Prostate gland (tissue), 2 donors: ENCODE results near the gene BCL2L1. TPM values are rescaled to one million over a fixed set of nuclear protein-coding genes. Genes with fewer than 3 reads are reported as not detected.

ENCODE experiments used
- DNase-seq: peaks from one replicate; pipeline ENCODE4 v3.0.0-alpha.2; 2019; ENCODE audit warnings: low spot score
- H3K27ac ChIP-seq, 2 donors: fragments of 200-600 bp; sonication (generic); 2 replicates each; pipeline ENCODE4 v1.5.1; 2017 to 2019
- H3K27me3 ChIP-seq: fragments of 200-600 bp; sonication (generic); replicated peaks from 2 replicates; pipeline ENCODE4 v1.5.1; 2019; ENCODE audit not compliant: insufficient read depth
- H3K36me3 ChIP-seq, 2 donors: fragments of 200-600 bp; sonication (generic); 1 replicate in 1 of 2; 2 replicates in 1 of 2; pipeline versions ENCODE4 v1.5.1 to v1.8.1; 2017 to 2019
- H3K4me1 ChIP-seq: fragments of 200-600 bp; sonication (generic); replicated peaks from 2 replicates; pipeline ENCODE4 v1.5.1; 2019
- H3K4me3 ChIP-seq, 2 donors: fragments of 200-600 bp; sonication (generic); 2 replicates each; pipeline ENCODE4 v1.5.1; 2017 to 2019
- H3K9me3 ChIP-seq: fragments of 200-600 bp; sonication (generic); 2 replicates; pipeline ENCODE4 v1.5.1; 2017
- POLR2A ChIP-seq: fragments of 450-650 bp; IDR thresholded peaks from one replicate; pipeline ENCODE4 v1.6.1; 2016; ENCODE audit warnings: antibody characterized with exemption, mild to moderate bottlenecking
- POLR2AphosphoS5 ChIP-seq: sonication (generic); formaldehyde crosslinking; IDR thresholded peaks from one replicate; pipeline ENCODE4 v1.6.1; 2017; ENCODE audit warnings: antibody characterized with exemption
- WGBS: methylation state at CpG from one replicate; pipeline ENCODE4 v1.1.5; 2018; 5-methylcytosine and 5-hydroxymethylcytosine counted together
- intact Hi-C: fragments of 100-400 bp; cut with DNase I; formaldehyde crosslinking; loops from one replicate; pipeline ENCODE4 v1.14.2; 2022
- total RNA-seq, 2 donors: library from RNA; depleted of rRNA; stranded (reverse); fragments of >200 nt; gene quantifications; one replicate each; pipeline ENCODE4 v1.1.0, GENCODE V29; 2016
- TF ChIP-seq, protein P1 (sequence below), 4 experiments: fragments of 200-600 bp in 2 of 4; fragments of 450-650 bp in 2 of 4; sonication (generic) in 2 of 4; IDR thresholded peaks; 1 replicate in 3 of 4; 2 replicates in 1 of 4; pipeline ENCODE4 v1.5.1; 2016 to 2019; ENCODE audit warnings: antibody characterized with exemption in 4 of 4, mild to moderate bottlenecking in 2 of 4, moderate library complexity in 2 of 4

BCL2L1 gene
- total RNA-seq, 2 donors from 2014 or later: 127 to 155 TPM

DNA sequence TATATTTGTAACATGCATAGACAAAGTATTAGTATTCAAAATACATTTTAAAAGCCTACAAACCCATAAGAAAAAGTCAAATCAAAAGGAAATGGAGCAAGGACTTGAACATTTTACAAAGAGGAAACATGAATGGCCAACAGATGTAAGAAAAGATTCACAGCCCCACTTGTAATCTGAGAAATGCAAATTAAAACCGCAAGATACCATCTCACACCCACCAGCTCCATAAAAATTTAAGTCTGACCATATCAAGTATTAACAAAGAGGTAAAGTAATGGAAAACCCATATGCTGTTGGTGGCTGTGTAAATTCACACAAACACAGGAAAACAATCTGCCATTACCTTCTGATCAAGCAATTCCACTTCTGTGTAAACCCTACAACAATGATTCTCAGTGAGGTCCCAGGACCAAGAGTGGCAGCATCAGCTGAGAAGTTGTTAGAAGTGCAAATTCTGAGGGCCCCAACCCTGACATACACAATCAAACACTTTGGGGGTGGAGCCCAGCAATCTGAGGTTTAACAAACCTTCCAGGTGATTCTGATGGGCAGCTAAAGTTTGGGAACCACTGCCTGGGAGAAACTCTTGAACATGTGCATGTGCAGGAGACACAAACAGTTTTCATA lies 30.9 kb downstream of the BCL2L1 start:
- H3K9me3 ChIP-seq: no peaks in the 10 kb centered on the region
- H3K4me3 ChIP-seq: no peak overlapping the region
- H3K27me3 ChIP-seq: no peaks in the 10 kb centered on the region
- H3K36me3 ChIP-seq: no peaks in the 10 kb centered on the region
- no peak for DNase-seq
- intact Hi-C loops: no loop called here
- H3K27ac ChIP-seq: peak overlapping the region in 1 of 2 donors; percentile 18
- peaks cover 7% of the 10 kb centered on the region for H3K4me1 ChIP-seq
- 15% methylated on average over 1 of the region's 1 CpG for WGBS
- TF ChIP-seq POLR2A (no peak), POLR2AphosphoS5 (no peak)
- TF ChIP-seq, protein P1, sequence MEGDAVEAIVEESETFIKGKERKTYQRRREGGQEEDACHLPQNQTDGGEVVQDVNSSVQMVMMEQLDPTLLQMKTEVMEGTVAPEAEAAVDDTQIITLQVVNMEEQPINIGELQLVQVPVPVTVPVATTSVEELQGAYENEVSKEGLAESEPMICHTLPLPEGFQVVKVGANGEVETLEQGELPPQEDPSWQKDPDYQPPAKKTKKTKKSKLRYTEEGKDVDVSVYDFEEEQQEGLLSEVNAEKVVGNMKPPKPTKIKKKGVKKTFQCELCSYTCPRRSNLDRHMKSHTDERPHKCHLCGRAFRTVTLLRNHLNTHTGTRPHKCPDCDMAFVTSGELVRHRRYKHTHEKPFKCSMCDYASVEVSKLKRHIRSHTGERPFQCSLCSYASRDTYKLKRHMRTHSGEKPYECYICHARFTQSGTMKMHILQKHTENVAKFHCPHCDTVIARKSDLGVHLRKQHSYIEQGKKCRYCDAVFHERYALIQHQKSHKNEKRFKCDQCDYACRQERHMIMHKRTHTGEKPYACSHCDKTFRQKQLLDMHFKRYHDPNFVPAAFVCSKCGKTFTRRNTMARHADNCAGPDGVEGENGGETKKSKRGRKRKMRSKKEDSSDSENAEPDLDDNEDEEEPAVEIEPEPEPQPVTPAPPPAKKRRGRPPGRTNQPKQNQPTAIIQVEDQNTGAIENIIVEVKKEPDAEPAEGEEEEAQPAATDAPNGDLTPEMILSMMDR (IDR thresholded peaks at IDR 0.05): no peak

DNA sequence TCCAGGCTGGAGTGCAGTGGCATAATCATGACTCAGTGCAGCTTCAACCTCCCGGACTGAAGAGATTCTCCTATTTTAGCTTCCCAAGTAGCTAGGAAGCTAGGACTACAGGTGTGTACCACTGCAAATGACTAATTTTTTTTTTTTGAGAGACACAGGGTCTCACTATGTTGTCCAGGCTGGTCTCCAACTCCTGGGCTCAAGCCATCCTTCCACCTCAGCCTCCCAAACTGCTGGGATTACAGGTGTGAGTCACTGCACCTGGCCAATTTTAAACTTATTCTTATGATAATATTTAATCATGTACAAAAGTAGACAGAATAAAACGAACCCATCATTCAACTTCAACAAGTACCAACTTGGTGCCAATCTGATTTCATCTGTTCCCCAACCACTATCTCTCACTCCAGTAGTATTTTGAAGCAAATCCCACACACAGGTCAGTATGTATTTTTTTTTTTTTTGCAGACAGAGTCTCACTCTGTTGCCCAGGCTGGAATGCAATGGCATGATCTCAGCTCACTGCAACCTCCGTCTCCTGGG lies 32.5 kb downstream of the BCL2L1 start:
- TF ChIP-seq POLR2AphosphoS5: no peak
- TF ChIP-seq, protein P1 (IDR thresholded peaks at IDR 0.05): no peak
- TF ChIP-seq POLR2A: no peak
- Histone ChIP-seq H3K9me3 (no peaks in the 10 kb centered on the region), H3K4me1 (peaks cover 7% of the 10 kb centered on the region), H3K27ac (no peak overlapping the region), H3K27me3 (no peaks in the 10 kb centered on the region), H3K4me3 (no peak overlapping the region), H3K36me3 (no peaks in the 10 kb centered on the region)
- intact Hi-C loops: no loop called here
- DNase-seq: no peak
- 73% methylated on average over 3 of the region's 3 CpGs for WGBS

DNA sequence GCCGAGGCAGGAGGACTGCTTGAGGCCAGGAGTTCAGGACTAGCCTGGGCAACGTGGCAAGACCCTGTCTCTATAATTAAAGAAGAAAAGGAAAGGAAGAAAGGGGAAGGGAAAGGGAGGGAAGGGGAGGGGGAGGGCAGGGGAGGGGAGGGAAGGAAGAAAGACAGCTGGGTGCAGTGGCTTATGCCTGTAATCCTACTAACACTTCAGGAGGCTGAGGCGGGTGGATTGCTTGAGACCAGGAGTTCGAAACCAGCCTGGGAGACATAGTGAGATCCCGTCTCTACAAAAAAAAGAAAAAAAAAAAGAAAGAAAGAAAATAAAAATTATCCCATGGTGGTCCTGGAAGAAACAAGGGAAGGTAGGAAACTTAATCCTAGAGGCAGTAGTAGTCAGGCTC lies 33.5 kb downstream of the BCL2L1 start:
- H3K4me1 ChIP-seq: peaks cover 7% of the 10 kb centered on the region

DNA sequence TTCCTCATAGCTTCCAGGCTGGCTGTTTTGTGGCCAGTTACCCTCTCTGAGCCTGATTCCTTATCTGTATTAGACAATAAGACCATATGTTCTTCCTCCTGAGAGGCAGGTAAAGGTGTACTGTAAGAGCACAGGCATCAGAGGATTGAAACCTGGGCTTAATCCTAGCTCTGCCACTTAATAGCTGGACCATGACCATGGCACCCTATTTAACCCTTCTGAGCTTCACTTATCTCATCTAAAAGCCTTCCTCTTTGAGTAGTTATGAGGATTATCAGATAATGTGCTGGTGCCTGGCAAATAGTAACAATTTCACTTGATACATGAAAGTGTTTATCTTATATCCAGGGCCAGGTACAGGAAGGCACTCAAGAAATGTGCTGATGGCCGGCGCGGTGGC lies 34.9 kb downstream of the BCL2L1 start:
- H3K36me3 ChIP-seq: no peaks in the 10 kb centered on the region
- no peak overlapping the region for H3K27ac ChIP-seq
- H3K9me3 ChIP-seq: no peaks in the 10 kb centered on the region
- intact Hi-C loops: no loop called here
- no peak overlapping the region for H3K4me3 ChIP-seq
- TF ChIP-seq, protein P1 (IDR thresholded peaks at IDR 0.05): no peak
- no peak for TF ChIP-seq POLR2AphosphoS5
- no peak for TF ChIP-seq POLR2A
- no peak for DNase-seq
- 93% methylated on average over 3 of the region's 3 CpGs for WGBS
- H3K4me1 ChIP-seq: no peaks in the 10 kb centered on the region
- no peaks in the 10 kb centered on the region for H3K27me3 ChIP-seq

More for the DNA sequence above, 33.5 kb downstream of the BCL2L1 start:
- no peaks in the 10 kb centered on the region for H3K27me3 ChIP-seq
- TF ChIP-seq POLR2AphosphoS5 (no peak), POLR2A (no peak)
- TF ChIP-seq, protein P1 (IDR thresholded peaks at IDR 0.05): no peak
- no peak overlapping the region for H3K4me3 ChIP-seq
- 88% methylated on average over 5 of the region's 5 CpGs for WGBS
- no peaks in the 10 kb centered on the region for H3K9me3 ChIP-seq
- intact Hi-C loops: no loop called here
- DNase-seq: no peak
- H3K27ac ChIP-seq: no peak overlapping the region
- H3K36me3 ChIP-seq: no peaks in the 10 kb centered on the region
